ENCODE data around the gene MOV10L1.

MOV10L1 gene

DNA sequence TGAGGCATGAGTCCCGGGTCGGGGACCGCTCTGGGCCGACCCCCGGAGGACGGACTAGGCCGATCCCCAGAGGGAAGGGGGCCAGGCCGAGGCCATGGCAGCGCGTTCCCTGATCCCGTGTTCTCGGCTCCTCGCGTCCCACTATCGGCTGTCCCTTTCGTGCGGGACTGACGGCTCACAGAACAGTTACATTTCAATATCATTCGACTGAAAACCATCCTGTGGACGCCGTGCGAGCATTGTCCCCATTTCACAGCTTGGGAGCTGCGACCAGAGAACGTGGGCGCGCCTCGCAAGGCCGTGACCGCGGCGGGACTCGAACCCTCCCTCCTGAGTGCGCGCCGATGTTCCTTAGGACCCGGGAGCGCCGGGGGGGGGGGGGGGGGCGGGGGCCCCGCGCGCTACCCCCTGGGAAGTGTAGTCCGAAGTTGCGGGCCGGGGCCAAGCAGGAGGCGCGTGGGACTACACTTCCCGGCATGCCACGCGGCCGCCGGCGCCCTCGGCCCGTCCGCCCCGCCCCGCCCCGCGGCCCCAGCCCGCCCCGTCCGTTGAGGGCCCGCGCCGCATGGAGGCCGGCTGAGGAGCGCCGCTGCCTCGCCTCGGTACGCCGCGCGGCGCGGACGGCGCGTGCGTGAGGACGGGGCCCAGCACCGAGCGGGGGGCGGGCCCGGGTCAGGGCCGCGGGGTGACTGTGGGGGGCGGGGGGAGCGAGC is 95.7 kb downstream of the MOV10L1 start, which contains the start of gene TRABD:
Gene TRABD (plus strand): TSS at position 539 of the 713 bp plus-strand sequence. CDS start 7,148 bp downstream, outside the sequence.
- no peak for TF ChIP-seq EGR1 (IDR thresholded peaks at IDR 0.05)
- TF ChIP-seq NFIC (IDR thresholded peaks at IDR 0.05) = no peak
- TF ChIP-seq, protein P1, sequence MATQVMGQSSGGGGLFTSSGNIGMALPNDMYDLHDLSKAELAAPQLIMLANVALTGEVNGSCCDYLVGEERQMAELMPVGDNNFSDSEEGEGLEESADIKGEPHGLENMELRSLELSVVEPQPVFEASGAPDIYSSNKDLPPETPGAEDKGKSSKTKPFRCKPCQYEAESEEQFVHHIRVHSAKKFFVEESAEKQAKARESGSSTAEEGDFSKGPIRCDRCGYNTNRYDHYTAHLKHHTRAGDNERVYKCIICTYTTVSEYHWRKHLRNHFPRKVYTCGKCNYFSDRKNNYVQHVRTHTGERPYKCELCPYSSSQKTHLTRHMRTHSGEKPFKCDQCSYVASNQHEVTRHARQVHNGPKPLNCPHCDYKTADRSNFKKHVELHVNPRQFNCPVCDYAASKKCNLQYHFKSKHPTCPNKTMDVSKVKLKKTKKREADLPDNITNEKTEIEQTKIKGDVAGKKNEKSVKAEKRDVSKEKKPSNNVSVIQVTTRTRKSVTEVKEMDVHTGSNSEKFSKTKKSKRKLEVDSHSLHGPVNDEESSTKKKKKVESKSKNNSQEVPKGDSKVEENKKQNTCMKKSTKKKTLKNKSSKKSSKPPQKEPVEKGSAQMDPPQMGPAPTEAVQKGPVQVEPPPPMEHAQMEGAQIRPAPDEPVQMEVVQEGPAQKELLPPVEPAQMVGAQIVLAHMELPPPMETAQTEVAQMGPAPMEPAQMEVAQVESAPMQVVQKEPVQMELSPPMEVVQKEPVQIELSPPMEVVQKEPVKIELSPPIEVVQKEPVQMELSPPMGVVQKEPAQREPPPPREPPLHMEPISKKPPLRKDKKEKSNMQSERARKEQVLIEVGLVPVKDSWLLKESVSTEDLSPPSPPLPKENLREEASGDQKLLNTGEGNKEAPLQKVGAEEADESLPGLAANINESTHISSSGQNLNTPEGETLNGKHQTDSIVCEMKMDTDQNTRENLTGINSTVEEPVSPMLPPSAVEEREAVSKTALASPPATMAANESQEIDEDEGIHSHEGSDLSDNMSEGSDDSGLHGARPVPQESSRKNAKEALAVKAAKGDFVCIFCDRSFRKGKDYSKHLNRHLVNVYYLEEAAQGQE (IDR thresholded peaks at IDR 0.05; ENCODE audit: low read depth) = no peak
- peak; percentile 27; the same call in 1 of the 2 replicates for TF ChIP-seq TCF12 (IDR thresholded peaks at IDR 0.05; ENCODE audit: low read depth)
- no peak for TF ChIP-seq ZBTB7A (IDR thresholded peaks at IDR 0.05; ENCODE audit: low read depth)
- TF ChIP-seq, protein P2, sequence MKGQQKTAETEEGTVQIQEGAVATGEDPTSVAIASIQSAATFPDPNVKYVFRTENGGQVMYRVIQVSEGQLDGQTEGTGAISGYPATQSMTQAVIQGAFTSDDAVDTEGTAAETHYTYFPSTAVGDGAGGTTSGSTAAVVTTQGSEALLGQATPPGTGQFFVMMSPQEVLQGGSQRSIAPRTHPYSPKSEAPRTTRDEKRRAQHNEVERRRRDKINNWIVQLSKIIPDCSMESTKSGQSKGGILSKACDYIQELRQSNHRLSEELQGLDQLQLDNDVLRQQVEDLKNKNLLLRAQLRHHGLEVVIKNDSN (IDR thresholded peaks at IDR 0.05) = no peak
- TF ChIP-seq RAD21 (IDR thresholded peaks at IDR 0.05; ENCODE audit: low read depth) = no peak
- TF ChIP-seq CEBPB (IDR thresholded peaks at IDR 0.05) = no peak
- TF ChIP-seq FOXM1 (IDR thresholded peaks at IDR 0.05; ENCODE audit: borderline replicate concordance, low read depth) = no peak
- peak; percentile 67 for TF ChIP-seq YY1 (IDR thresholded peaks at IDR 0.05; ENCODE audit: low read depth)
- TF ChIP-seq EP300 (IDR thresholded peaks at IDR 0.05; ENCODE audit: borderline replicate concordance) = no peak
- no peak; the same call in 1 of the 2 replicates for TF ChIP-seq TAF1 (IDR thresholded peaks at IDR 0.05; ENCODE audit: low read depth)
- TF ChIP-seq, protein P3, sequence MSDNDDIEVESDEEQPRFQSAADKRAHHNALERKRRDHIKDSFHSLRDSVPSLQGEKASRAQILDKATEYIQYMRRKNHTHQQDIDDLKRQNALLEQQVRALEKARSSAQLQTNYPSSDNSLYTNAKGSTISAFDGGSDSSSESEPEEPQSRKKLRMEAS (IDR thresholded peaks at IDR 0.05) = peak; percentile 20; the same call in 1 of the 2 replicates

DNA sequence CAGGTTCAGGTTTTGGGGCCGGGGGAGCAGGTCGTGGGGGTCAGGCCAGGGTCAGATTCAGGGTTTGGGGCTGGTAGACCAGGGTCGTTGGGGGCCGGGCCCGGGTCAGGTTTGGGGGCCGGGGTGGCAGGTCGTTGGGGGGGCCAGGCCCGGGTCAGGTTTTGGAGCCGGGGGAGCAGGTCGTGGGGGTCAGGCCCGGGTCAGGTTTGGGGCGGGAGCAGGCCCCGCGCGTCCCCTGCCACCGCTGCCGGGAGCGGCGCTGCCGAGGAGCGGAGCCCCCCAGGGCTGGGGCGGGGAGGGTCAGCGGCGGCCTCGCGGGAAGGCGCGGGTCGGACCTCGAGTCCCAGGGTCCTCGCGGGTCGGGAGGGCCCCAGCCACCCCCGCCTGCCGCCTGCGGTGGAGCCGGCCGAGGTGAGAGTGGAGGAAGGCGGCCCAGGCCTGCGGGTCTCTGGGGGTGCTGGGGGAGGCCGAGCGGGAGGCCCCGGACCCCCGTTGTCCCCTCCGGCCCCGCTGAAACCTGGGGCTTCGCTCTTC is 96.4 kb downstream of the MOV10L1 start:
- no peak for TF ChIP-seq EP300 (IDR thresholded peaks at IDR 0.05; ENCODE audit: borderline replicate concordance)
- peak; percentile 52; the same call in 1 of the 2 replicates for TF ChIP-seq ZBTB7A (IDR thresholded peaks at IDR 0.05; ENCODE audit: low read depth)

DNA sequence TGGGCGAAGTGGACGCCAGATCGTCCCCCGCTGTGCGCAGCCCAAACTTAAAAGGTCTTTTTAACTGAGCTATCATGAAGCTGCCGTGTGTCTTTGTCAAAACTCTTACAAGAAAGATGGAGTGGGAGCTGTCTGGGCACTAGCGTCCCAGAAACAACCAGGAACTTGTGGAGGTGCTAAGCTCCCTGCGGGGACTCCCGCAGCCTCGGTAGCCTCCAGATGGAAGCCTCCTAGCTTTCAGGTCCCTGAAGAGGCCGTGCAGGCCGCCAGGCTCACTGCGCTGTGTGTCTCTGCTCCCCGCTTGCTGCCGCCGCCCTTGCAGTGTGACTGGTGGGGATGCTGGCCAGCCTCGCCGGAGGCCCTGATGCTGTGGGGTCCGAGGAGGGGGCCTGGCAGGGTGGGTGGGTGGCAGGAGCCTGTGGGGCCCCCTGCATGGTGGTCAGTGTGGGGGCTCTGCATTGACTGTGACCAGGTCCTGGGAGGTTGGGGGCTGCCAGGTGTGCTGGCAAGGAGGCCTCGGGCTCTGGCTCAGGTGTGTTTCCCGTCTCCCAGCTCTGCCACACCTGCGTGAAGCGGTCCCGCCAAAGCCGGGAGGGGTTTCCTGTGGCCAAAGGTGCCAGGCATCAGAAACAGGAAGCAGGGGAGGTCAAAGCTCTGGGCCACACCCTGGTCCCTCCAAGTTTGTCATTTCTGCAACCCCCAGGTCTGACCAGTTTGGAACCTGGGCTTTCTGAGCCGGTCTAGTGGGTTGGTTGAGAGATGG is 97.1 kb downstream of the MOV10L1 start:
- 0 out of 2 replicates have a peak, but pooled peaks have one; percentile 13 for TF ChIP-seq TAF1 (IDR thresholded peaks at IDR 0.05; ENCODE audit: low read depth)
- TF ChIP-seq, protein P2 (IDR thresholded peaks at IDR 0.05) = no peak

DNA sequence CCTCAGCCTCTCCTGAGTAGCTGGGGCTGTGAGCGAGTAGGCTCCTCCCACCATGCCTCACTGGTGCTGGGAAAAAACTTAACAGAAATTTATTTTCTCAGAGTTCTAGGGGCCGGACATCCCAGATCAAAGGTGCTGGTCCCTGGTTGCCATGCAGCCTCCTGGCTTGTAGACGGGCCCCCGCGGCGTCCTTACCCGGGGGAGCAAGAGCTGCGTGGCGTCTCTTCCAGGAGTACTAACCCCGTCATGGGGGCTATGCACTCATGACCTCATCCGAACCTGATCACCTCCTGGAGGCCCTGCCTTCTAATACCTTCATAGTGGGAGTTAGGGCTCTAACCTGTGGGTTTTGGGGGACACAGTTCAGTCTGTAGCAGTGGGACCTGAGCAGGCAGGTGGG is 98.5 kb downstream of the MOV10L1 start:
- TF ChIP-seq TAF1 (IDR thresholded peaks at IDR 0.05; ENCODE audit: low read depth) (no peak), EGR1 (IDR thresholded peaks at IDR 0.05) (no peak)

DNA sequence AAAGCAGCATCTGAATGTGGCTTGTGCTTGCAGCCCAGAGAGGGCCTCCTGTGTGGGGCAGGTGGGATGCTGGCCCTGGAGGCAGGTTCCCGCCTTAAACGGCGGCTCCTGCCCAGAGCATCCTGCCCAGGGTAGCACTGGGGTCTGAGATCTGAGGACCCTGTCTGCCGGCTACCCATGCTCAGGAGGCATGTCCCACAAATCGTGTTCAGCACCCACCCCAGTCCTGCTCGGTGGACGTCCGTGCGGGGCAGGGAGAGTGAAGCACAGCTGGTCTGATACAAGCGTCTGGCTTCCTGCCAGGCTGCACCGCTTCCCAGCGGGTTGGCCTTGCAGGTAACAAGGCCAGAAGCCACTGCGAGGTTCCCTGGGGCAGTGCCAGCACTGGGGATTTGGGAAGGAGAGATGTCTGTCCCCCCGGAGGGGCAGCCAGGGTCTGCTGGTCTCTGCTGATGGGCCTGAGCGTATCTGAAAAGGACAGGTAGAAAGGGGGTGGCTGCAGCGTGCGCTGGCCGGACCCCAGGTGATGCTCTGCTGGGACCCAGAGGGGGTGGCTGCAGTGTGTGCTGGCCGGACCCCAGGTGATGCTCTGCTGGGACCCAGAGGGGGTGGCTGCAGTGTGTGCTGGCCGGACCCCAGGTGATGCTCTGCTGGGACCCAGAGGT is 99.5 kb downstream of the MOV10L1 start:
- TF ChIP-seq NFIC (IDR thresholded peaks at IDR 0.05) (peak; percentile 36; the same call in 1 of the 2 replicates), TEAD4 (IDR thresholded peaks at IDR 0.05) (no peak), EGR1 (IDR thresholded peaks at IDR 0.05) (no peak)
- TF ChIP-seq, protein P2 (IDR thresholded peaks at IDR 0.05) = no peak
- TF ChIP-seq, protein P3 (IDR thresholded peaks at IDR 0.05) = no peak

DNA sequence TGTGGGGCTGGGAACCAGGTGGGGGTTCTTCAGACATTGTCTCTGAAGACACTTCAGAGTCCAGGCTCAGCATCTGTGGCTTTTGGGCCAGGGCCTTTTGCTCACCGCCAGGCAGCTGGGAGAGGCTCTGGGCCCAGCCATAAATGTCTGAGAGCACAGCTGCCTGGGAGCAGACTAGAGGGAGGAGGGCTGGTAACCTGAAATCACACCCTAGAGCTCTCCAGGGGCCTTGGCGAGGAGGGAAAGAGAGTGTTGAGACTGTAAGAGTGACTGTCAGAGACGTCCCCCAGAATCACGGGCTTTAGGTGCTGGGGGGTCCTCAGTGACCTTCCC is 100.0 kb downstream of the MOV10L1 start:
- TF ChIP-seq ZBTB7A (IDR thresholded peaks at IDR 0.05; ENCODE audit: low read depth) = no peak
- TF ChIP-seq TAF1 (IDR thresholded peaks at IDR 0.05; ENCODE audit: low read depth) = no peak
- no peak for TF ChIP-seq CREB1 (IDR thresholded peaks at IDR 0.05; ENCODE audit: low read depth)
- TF ChIP-seq FOXM1 (IDR thresholded peaks at IDR 0.05; ENCODE audit: borderline replicate concordance, low read depth) = no peak
- TF ChIP-seq, protein P1 (IDR thresholded peaks at IDR 0.05; ENCODE audit: low read depth) = no peak
- TF ChIP-seq, protein P2 (IDR thresholded peaks at IDR 0.05) = no peak
- TF ChIP-seq, protein P3 (IDR thresholded peaks at IDR 0.05) = no peak
- TF ChIP-seq EGR1 (IDR thresholded peaks at IDR 0.05) = no peak
- TF ChIP-seq NFIC (IDR thresholded peaks at IDR 0.05) = no peak
- TF ChIP-seq CEBPB (IDR thresholded peaks at IDR 0.05) = no peak
- TF ChIP-seq EP300 (IDR thresholded peaks at IDR 0.05; ENCODE audit: borderline replicate concordance) = no peak
- no peak for TF ChIP-seq TEAD4 (IDR thresholded peaks at IDR 0.05)
- TF ChIP-seq YY1 (IDR thresholded peaks at IDR 0.05; ENCODE audit: low read depth) = no peak
